IMR-90 (cell line): ENCODE measurements around the gene TBC1D9B. TPM values are rescaled to one million over a fixed set of nuclear protein-coding genes. Genes with fewer than 3 reads are reported as not detected.

ENCODE experiments used
- ATAC-seq: fragments of 200-7000 bp; cut with Tn5 transposase; 2 replicates; pipeline ENCODE4 v1.9.1; 2020; ENCODE audit warnings: low read depth, mild to moderate bottlenecking, moderate library complexity
- BruUV-seq: library from RNA; stranded (reverse); fragments of 400-500 nt; replicated peaks from 2 replicates; lab custom pipeline; 2021; lab: Mats Ljungman, UMichigan
- CTCF ChIA-PET: fragments of 300-600 bp; formaldehyde crosslinking; extraction: SDS; loops from one replicate; lab custom pipeline; 2021; ENCODE audit warnings: antibody characterized with exemption; lab: Yijun Ruan, JAX
- POLR2A ChIA-PET: fragments of 300-600 bp; sonication (Branson Sonifier 250); formaldehyde crosslinking; loops from one replicate; lab custom pipeline; 2022; ENCODE audit warnings: antibody characterized with exemption; ENCODE audit not compliant: unreplicated experiment; lab: Charles Lee
- DNase-seq: peaks from one replicate; pipeline ENCODE4 v3.0.0; 2013
- H2AFZ ChIP-seq: replicated peaks from 2 replicates; pipeline ENCODE3; 2013; ENCODE audit warnings: low read length, mild to moderate bottlenecking; ENCODE audit not compliant: poor library complexity
- H2AK5ac ChIP-seq: 2 replicates; pipeline ENCODE4 v1.6.1; 2013; ENCODE audit warnings: low read depth, low read length, inconsistent platforms
- H2AK9ac ChIP-seq: replicated peaks from 2 replicates; pipeline ENCODE3; 2013; ENCODE audit warnings: mild to moderate bottlenecking, low read depth, low read length, moderate library complexity; ENCODE audit not compliant: poor library complexity
- H2BK120ac ChIP-seq: 2 replicates; pipeline ENCODE4 v1.6.1; 2013; ENCODE audit warnings: low read depth, low read length, inconsistent platforms
- H2BK15ac ChIP-seq: 3 replicates; pipeline ENCODE4 v1.6.1; 2013; ENCODE audit warnings: low read depth, low read length, inconsistent platforms
- H2BK20ac ChIP-seq: 2 replicates; pipeline ENCODE4 v1.6.1; 2013; ENCODE audit warnings: low read depth, mild to moderate bottlenecking, inconsistent platforms, low read length, moderate library complexity
- H2BK5ac ChIP-seq: 2 replicates; pipeline ENCODE4 v1.6.1; 2013; ENCODE audit warnings: mild to moderate bottlenecking, low read depth, low read length, inconsistent platforms; ENCODE audit not compliant: poor library complexity, severe bottlenecking
- H3K14ac ChIP-seq: replicated peaks from 2 replicates; pipeline ENCODE4 v1.6.1; 2013; ENCODE audit warnings: low read depth, low read length, inconsistent platforms
- H3K18ac ChIP-seq: 2 replicates; pipeline ENCODE4 v1.6.1; 2013; ENCODE audit warnings: low read depth, low read length, control low read depth
- H3K23ac ChIP-seq: 2 replicates; pipeline ENCODE4 v1.6.1; 2013; ENCODE audit warnings: low read depth, low read length, inconsistent platforms
- H3K27ac ChIP-seq: 2 replicates; pipeline ENCODE4 v1.5.1; 2013; ENCODE audit warnings: mild to moderate bottlenecking, control low read depth, low read length; ENCODE audit not compliant: insufficient read depth
- H3K27me3 ChIP-seq: 2 replicates; pipeline ENCODE4 v1.6.1; 2013; ENCODE audit warnings: low read length; ENCODE audit not compliant: control insufficient read depth, insufficient read depth
- H3K36me3 ChIP-seq: 2 replicates; pipeline ENCODE4 v1.6.1; 2013; ENCODE audit warnings: low read length, mixed read lengths; ENCODE audit not compliant: control insufficient read depth, insufficient read depth
- H3K4ac ChIP-seq: 2 replicates; pipeline ENCODE4 v1.6.1; 2013; ENCODE audit warnings: low read depth, low read length, inconsistent platforms
- H3K4me1 ChIP-seq: 2 replicates; pipeline ENCODE4 v1.6.1; 2013; ENCODE audit warnings: low read length, mixed read lengths; ENCODE audit not compliant: control insufficient read depth, insufficient read depth
- H3K4me2 ChIP-seq: 2 replicates; pipeline ENCODE4 v1.6.1; 2013; ENCODE audit warnings: low read depth, mild to moderate bottlenecking, control low read depth, low read length, moderate library complexity
- H3K4me3 ChIP-seq: 2 replicates; pipeline ENCODE4 v1.5.1; 2013; ENCODE audit warnings: low read depth, mild to moderate bottlenecking, control low read depth, low read length, moderate library complexity; ENCODE audit not compliant: insufficient read depth
- H3K56ac ChIP-seq: 2 replicates; pipeline ENCODE4 v1.6.1; 2013; ENCODE audit warnings: low read length, inconsistent platforms; ENCODE audit not compliant: insufficient read depth; ENCODE audit errors: extremely low read depth
- H3K79me1 ChIP-seq, 2 experiments: 2 replicates each; pipeline ENCODE4 v1.6.1; 2013; ENCODE audit warnings: low read length in 2 of 2, inconsistent platforms in 1 of 2, low read depth in 1 of 2
- H3K9ac ChIP-seq: 2 replicates; pipeline ENCODE4 v1.6.1; 2013; ENCODE audit warnings: low read depth, low read length, control low read depth
- H3K9me1 ChIP-seq: 2 replicates; pipeline ENCODE4 v1.6.1; 2013; ENCODE audit warnings: low read length, inconsistent platforms; ENCODE audit not compliant: insufficient read depth
- H3K9me3 ChIP-seq: 2 replicates; pipeline ENCODE4 v1.6.1; 2013; ENCODE audit warnings: low read length; ENCODE audit not compliant: control insufficient read depth, insufficient read depth
- H4K20me1 ChIP-seq: 2 replicates; pipeline ENCODE4 v1.6.1; 2013; ENCODE audit warnings: low read length, inconsistent platforms; ENCODE audit not compliant: insufficient read depth
- H4K5ac ChIP-seq: 2 replicates; pipeline ENCODE4 v1.6.1; 2013; ENCODE audit warnings: mild to moderate bottlenecking, low read depth, low read length, control low read depth
- H4K8ac ChIP-seq, 2 experiments: 2 replicates each; pipeline ENCODE4 v1.6.1; 2013; ENCODE audit warnings: low read depth in 2 of 2, low read length in 2 of 2, control low read depth in 1 of 2, inconsistent platforms in 1 of 2
- H4K91ac ChIP-seq: 2 replicates; pipeline ENCODE4 v1.6.1; 2013; ENCODE audit warnings: low read depth, low read length, inconsistent platforms; ENCODE audit not compliant: insufficient read depth
- BHLHE40 ChIP-seq: fragments of 150-350 bp; IDR thresholded peaks from 2 replicates; pipeline ENCODE4 v1.6.1; 2016; ENCODE audit warnings: mild to moderate bottlenecking, low read depth, low read length
- CEBPB ChIP-seq: IDR thresholded peaks from 2 replicates; pipeline ENCODE4 v1.6.1; 2012; ENCODE audit warnings: low read depth, low read length, improper control_type of control experiment
- CHD1 ChIP-seq: IDR thresholded peaks from 2 replicates; pipeline ENCODE4 v1.6.1; 2012; ENCODE audit warnings: low read depth, low read length, improper control_type of control experiment
- FOS ChIP-seq: fragments of 150-350 bp; IDR thresholded peaks from 2 replicates; pipeline ENCODE4 v1.6.1; 2016; ENCODE audit warnings: low read depth, low read length
- MAFK ChIP-seq: IDR thresholded peaks from 2 replicates; pipeline ENCODE4 v1.6.1; 2012; ENCODE audit warnings: low read depth, low read length, improper control_type of control experiment
- MAZ ChIP-seq: IDR thresholded peaks from 2 replicates; pipeline ENCODE4 v1.6.1; 2012; ENCODE audit warnings: low read depth, mild to moderate bottlenecking, low read length, improper control_type of control experiment, moderate library complexity, borderline replicate concordance
- MXI1 ChIP-seq: IDR thresholded peaks from 2 replicates; pipeline ENCODE4 v1.6.1; 2012; ENCODE audit warnings: low read depth, mild to moderate bottlenecking, low read length, moderate library complexity, borderline replicate concordance
- NFE2L2 ChIP-seq: fragments of 150-350 bp; IDR thresholded peaks from 2 replicates; pipeline ENCODE4 v1.6.1; 2016; ENCODE audit warnings: low read depth, mild to moderate bottlenecking, low read length
- POLR2A ChIP-seq: IDR thresholded peaks from 2 replicates; pipeline ENCODE4 v1.6.1; 2012; ENCODE audit warnings: mild to moderate bottlenecking, low read depth, low read length
- RAD21 ChIP-seq: IDR thresholded peaks from 2 replicates; pipeline ENCODE4 v1.6.1; 2012; ENCODE audit warnings: low read length, improper control_type of control experiment
- RCOR1 ChIP-seq: IDR thresholded peaks from 2 replicates; pipeline ENCODE4 v1.6.1; 2012; ENCODE audit warnings: mild to moderate bottlenecking, low read length, improper control_type of control experiment; ENCODE audit not compliant: insufficient replicate concordance
- RFX5 ChIP-seq: IDR thresholded peaks from 2 replicates; pipeline ENCODE4 v1.8.0; 2012; ENCODE audit warnings: low read depth, mild to moderate bottlenecking, low read length, moderate library complexity
- SMC3 ChIP-seq: fragments of 150-350 bp; IDR thresholded peaks from 2 replicates; pipeline ENCODE4 v1.6.1; 2016; ENCODE audit warnings: low read depth, mild to moderate bottlenecking, antibody characterized with exemption, low read length, moderate library complexity
- WGBS, 2 experiments: methylation state at CpG; one replicate each; pipeline versions ENCODE4 v1.1.5 to v1.1.7; 2013; ENCODE audit warnings: missing lambda C conversion rate in 2 of 2; ENCODE audit not compliant: insufficient read length in 1 of 2; ENCODE audit errors: extremely low coverage in 2 of 2; 5-methylcytosine and 5-hydroxymethylcytosine counted together
- dilution Hi-C: fragments of 300-500 bp; cut with HindIII; formaldehyde crosslinking; loops from one replicate; pipeline ENCODE4 v1.14.3; 2018; ENCODE audit warnings: low sequenced_read_pairs; ENCODE audit not compliant: unreplicated experiment
- in situ Hi-C: fragments of 300-500 bp; cut with MboI; formaldehyde crosslinking; loops from 3 replicates; pipeline ENCODE4 v1.14.3; 2019; ENCODE audit warnings: low sequenced_read_pairs, inconsistent platforms, mixed read lengths
- intact Hi-C: fragments of 100-400 bp; cut with micrococcal nuclease; formaldehyde crosslinking; loops from 2 replicates; pipeline ENCODE4 v1.10.0; 2022
- polyA plus RNA-seq, 3 experiments: library from polyadenylated mRNA; depleted of rRNA; stranded (reverse); fragments of >200 nt; gene quantifications; 2 replicates each; pipeline ENCODE4 v1.2.3, GENCODE V29; 2012; ENCODE audit warnings: low replicate concordance in 1 of 3
- total RNA-seq: library from RNA; depleted of rRNA; stranded (reverse); fragments of >200 nt; gene quantifications from 2 replicates; pipeline ENCODE4 v1.2.3, GENCODE V29; 2012
- TF ChIP-seq, protein P1 (sequence below): fragments of 150-350 bp; IDR thresholded peaks from 2 replicates; pipeline ENCODE4 v1.6.1; 2017; ENCODE audit warnings: mild to moderate bottlenecking, antibody characterized with exemption, low read length, low read depth
- TF ChIP-seq, protein P2 (sequence below): conservative IDR thresholded peaks from 2 replicates; pipeline ENCODE4 v1.5.1; 2012; ENCODE audit warnings: mild to moderate bottlenecking, low read depth, low read length, improper control_type of control experiment
- TF ChIP-seq, protein P3 (sequence below): fragments of 150-350 bp; IDR thresholded peaks from 2 replicates; pipeline ENCODE4 v1.6.1; 2016; ENCODE audit warnings: low read depth, mild to moderate bottlenecking, low read length, moderate library complexity, borderline replicate concordance

Gene TBC1D9B
- total and polyA plus RNA-seq, 2 of the 4 experiments (the other 2 are of a cell fraction): 58.6 to 78.1 TPM

DNA sequence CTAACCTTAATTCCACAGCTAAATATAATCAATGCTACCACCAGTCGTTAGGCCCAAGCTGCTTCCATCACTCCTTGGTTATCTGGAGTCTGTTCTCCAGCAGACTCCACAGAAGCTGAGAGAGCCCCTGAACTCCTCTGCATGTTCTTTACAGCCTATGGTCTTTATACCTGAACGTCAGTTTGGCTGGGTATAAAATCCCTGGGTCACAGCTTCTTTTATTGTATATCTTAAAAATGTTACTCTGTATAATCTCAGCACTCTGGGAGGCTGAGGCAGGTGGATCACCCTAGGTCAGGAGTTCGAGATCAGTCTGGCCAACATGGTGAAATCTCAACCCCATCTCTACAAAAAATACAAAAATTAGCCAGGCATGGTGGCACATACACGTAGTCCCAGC is 25.4 kb downstream of the TBC1D9B start:
- Histone ChIP-seq H3K23ac (no peak overlapping the region), H2BK20ac (no peak overlapping the region), H2BK15ac (no peak overlapping the region), H3K4me2 (no peak overlapping the region), H2BK5ac (no peak overlapping the region), H4K5ac (no peak overlapping the region), H3K9ac (no peak overlapping the region), H4K91ac (no peak overlapping the region), H3K27ac (no peak overlapping the region), H2AFZ (no peak overlapping the region), H3K79me1 (peaks cover 13 to 14% of the 10 kb centered on the region in 2 experiments), H2AK5ac (no peak overlapping the region), H3K4me3 (no peak overlapping the region), H4K20me1 (no peaks in the 10 kb centered on the region), H2BK120ac (no peak overlapping the region), H3K9me1 (0 out of 2 replicates have a peak, but pooled peaks cover 2% of the 10 kb centered on the region), H3K4me1 (no peaks in the 10 kb centered on the region), H3K4ac (no peak overlapping the region), H3K14ac (no peak overlapping the region), H4K8ac (no peak overlapping the region), H3K18ac (no peak overlapping the region), H3K36me3 (peaks cover 66% of the 10 kb centered on the region), H3K9me3 (peaks cover 11% of the 10 kb centered on the region), H3K27me3 (no peaks in the 10 kb centered on the region), H2AK9ac (no peak overlapping the region), H3K56ac (no peak overlapping the region)
- 100% methylated on average over 1 of the region's 4 CpGs; no CpG with 5 or more reads in 1 of the 2 experiments for WGBS, 2 experiments
- BruUV-seq: no TSS peak
- dilution Hi-C loops (no loop called here), intact Hi-C loops (no loop called here), in situ Hi-C loops (no loop called here)
- DNase-seq (no peak), ATAC-seq (no peak)
- POLR2A ChIA-PET: no interaction called here
- CTCF ChIA-PET: no interaction called here
- no peak for TF ChIP-seq POLR2A
- no peak for TF ChIP-seq SMC3
- TF ChIP-seq MAZ: no peak
- TF ChIP-seq RFX5: no peak
- TF ChIP-seq, protein P1, sequence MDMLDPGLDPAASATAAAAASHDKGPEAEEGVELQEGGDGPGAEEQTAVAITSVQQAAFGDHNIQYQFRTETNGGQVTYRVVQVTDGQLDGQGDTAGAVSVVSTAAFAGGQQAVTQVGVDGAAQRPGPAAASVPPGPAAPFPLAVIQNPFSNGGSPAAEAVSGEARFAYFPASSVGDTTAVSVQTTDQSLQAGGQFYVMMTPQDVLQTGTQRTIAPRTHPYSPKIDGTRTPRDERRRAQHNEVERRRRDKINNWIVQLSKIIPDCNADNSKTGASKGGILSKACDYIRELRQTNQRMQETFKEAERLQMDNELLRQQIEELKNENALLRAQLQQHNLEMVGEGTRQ: no peak
- TF ChIP-seq, protein P2, sequence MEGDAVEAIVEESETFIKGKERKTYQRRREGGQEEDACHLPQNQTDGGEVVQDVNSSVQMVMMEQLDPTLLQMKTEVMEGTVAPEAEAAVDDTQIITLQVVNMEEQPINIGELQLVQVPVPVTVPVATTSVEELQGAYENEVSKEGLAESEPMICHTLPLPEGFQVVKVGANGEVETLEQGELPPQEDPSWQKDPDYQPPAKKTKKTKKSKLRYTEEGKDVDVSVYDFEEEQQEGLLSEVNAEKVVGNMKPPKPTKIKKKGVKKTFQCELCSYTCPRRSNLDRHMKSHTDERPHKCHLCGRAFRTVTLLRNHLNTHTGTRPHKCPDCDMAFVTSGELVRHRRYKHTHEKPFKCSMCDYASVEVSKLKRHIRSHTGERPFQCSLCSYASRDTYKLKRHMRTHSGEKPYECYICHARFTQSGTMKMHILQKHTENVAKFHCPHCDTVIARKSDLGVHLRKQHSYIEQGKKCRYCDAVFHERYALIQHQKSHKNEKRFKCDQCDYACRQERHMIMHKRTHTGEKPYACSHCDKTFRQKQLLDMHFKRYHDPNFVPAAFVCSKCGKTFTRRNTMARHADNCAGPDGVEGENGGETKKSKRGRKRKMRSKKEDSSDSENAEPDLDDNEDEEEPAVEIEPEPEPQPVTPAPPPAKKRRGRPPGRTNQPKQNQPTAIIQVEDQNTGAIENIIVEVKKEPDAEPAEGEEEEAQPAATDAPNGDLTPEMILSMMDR: no peak
- no peak for TF ChIP-seq NFE2L2
- no peak for TF ChIP-seq MXI1
- TF ChIP-seq CEBPB: no peak
- TF ChIP-seq FOS: no peak
- TF ChIP-seq BHLHE40: no peak
- TF ChIP-seq CHD1: no peak
- TF ChIP-seq, protein P3, sequence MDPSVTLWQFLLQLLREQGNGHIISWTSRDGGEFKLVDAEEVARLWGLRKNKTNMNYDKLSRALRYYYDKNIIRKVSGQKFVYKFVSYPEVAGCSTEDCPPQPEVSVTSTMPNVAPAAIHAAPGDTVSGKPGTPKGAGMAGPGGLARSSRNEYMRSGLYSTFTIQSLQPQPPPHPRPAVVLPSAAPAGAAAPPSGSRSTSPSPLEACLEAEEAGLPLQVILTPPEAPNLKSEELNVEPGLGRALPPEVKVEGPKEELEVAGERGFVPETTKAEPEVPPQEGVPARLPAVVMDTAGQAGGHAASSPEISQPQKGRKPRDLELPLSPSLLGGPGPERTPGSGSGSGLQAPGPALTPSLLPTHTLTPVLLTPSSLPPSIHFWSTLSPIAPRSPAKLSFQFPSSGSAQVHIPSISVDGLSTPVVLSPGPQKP: no peak
- TF ChIP-seq RAD21: no peak
- TF ChIP-seq MAFK: no peak
- TF ChIP-seq RCOR1: no peak
